HEK293 (cell line): Measurements from ENCODE around the gene TEF.

Source experiments
- CTCF ChIA-PET: fragments of 350-600 bp; formaldehyde crosslinking; extraction: SDS; loops from one replicate; lab custom pipeline; 2021; ENCODE audit warnings: antibody characterized with exemption; lab: Yijun Ruan, JAX
- POLR2A ChIA-PET: fragments of 300-600 bp; formaldehyde crosslinking; extraction: SDS; loops from one replicate; lab custom pipeline; 2020; ENCODE audit warnings: antibody characterized with exemption, inconsistent platforms; lab: Yijun Ruan, JAX
- H3K27ac ChIP-seq: fragments of 200-500 bp; sonication (Bioruptor generic); 2 replicates; pipeline ENCODE4 v1.5.1; 2014; ENCODE audit warnings: low read depth, low read length, control low read depth, inconsistent platforms; ENCODE audit errors: extremely low read depth
- H3K36me3 ChIP-seq, 2 experiments: fragments of 200-500 bp in 1 of 2; sonication (Bioruptor generic) in 1 of 2; 1 replicate in 1 of 2; 2 replicates in 1 of 2; pipeline ENCODE4 v1.5.1; 2014 to 2017; ENCODE audit warnings: inconsistent platforms in 2 of 2, low read length in 2 of 2; ENCODE audit not compliant: control insufficient read depth in 2 of 2, insufficient read depth in 1 of 2
- H3K4me1 ChIP-seq: fragments of 200-500 bp; sonication (Bioruptor generic); 2 replicates; pipeline ENCODE4 v1.5.1; 2014; ENCODE audit warnings: mild to moderate bottlenecking, low read length, inconsistent platforms; ENCODE audit not compliant: control insufficient read depth, insufficient read depth
- H3K4me3 ChIP-seq: 2 replicates; pipeline ENCODE4 v1.5.1; 2011; ENCODE audit warnings: low read depth, mild to moderate bottlenecking, control low read depth, low read length, moderate library complexity
- H3K9me3 ChIP-seq: fragments of 200-500 bp; sonication (Bioruptor generic); 2 replicates; pipeline ENCODE4 v1.5.1; 2014; ENCODE audit warnings: low read depth, low read length, inconsistent platforms; ENCODE audit not compliant: control insufficient read depth, insufficient read depth
- KLF7 ChIP-seq: fragments of 450-650 bp; formaldehyde crosslinking; IDR thresholded peaks from 2 replicates; pipeline ENCODE4 v1.5.1; 2016; ENCODE audit warnings: missing biosample characterization, missing genetic modification characterization, borderline replicate concordance
- KLF8 ChIP-seq: fragments of 450-650 bp; formaldehyde crosslinking; IDR thresholded peaks from 2 replicates; pipeline ENCODE4 v1.5.1; 2016; ENCODE audit warnings: missing biosample characterization, missing genetic modification characterization
- MZF1 ChIP-seq: fragments of 450-650 bp; formaldehyde crosslinking; IDR thresholded peaks from 2 replicates; pipeline ENCODE4 v1.5.1; 2017; ENCODE audit warnings: missing biosample characterization, missing genetic modification characterization, borderline replicate concordance
- SP7 ChIP-seq: fragments of 450-650 bp; formaldehyde crosslinking; IDR thresholded peaks from 2 replicates; pipeline ENCODE4 v1.5.1; 2016; ENCODE audit warnings: missing biosample characterization, missing genetic modification characterization
- WT1 ChIP-seq: fragments of 450-650 bp; formaldehyde crosslinking; IDR thresholded peaks from 2 replicates; pipeline ENCODE4 v1.5.1; 2016; ENCODE audit warnings: missing biosample characterization, missing genetic modification characterization
- ZEB2 ChIP-seq: fragments of 450-650 bp; formaldehyde crosslinking; IDR thresholded peaks from 2 replicates; pipeline ENCODE4 v1.5.1; 2016; ENCODE audit warnings: missing biosample characterization, missing genetic modification characterization
- ZFHX2 ChIP-seq: fragments of 450-650 bp; formaldehyde crosslinking; conservative IDR thresholded peaks from 2 replicates; pipeline ENCODE4 v1.5.1; 2016; ENCODE audit warnings: missing biosample characterization, missing genetic modification characterization
- ZNF133 ChIP-seq: fragments of 450-650 bp; formaldehyde crosslinking; IDR thresholded peaks from 2 replicates; pipeline ENCODE4 v1.5.1; 2016; ENCODE audit warnings: missing biosample characterization, missing genetic modification characterization
- ZNF146 ChIP-seq: fragments of 450-650 bp; formaldehyde crosslinking; IDR thresholded peaks from 2 replicates; pipeline ENCODE4 v1.5.1; 2016; ENCODE audit warnings: missing biosample characterization, missing genetic modification characterization
- ZNF24 ChIP-seq: fragments of 450-650 bp; formaldehyde crosslinking; IDR thresholded peaks from 2 replicates; pipeline ENCODE4 v1.5.1; 2016; ENCODE audit warnings: missing biosample characterization, missing genetic modification characterization
- ZNF341 ChIP-seq: fragments of 450-650 bp; formaldehyde crosslinking; IDR thresholded peaks from 2 replicates; pipeline ENCODE4; 2016; ENCODE audit warnings: low read depth, missing biosample characterization, missing genetic modification characterization
- ZNF350 ChIP-seq: fragments of 450-650 bp; formaldehyde crosslinking; IDR thresholded peaks from 2 replicates; pipeline ENCODE4 v1.5.0; 2017; ENCODE audit warnings: missing biosample characterization, mild to moderate bottlenecking, missing genetic modification characterization
- ZNF362 ChIP-seq: fragments of 450-650 bp; formaldehyde crosslinking; IDR thresholded peaks from 2 replicates; pipeline ENCODE4 v1.5.1; 2016; ENCODE audit warnings: missing biosample characterization, missing genetic modification characterization
- ZNF366 ChIP-seq: fragments of 450-650 bp; formaldehyde crosslinking; conservative IDR thresholded peaks from 2 replicates; pipeline ENCODE4 v1.5.1; 2016; ENCODE audit warnings: missing biosample characterization, missing genetic modification characterization
- ZNF426 ChIP-seq: fragments of 450-650 bp; formaldehyde crosslinking; IDR thresholded peaks from 2 replicates; pipeline ENCODE4 v1.5.1; 2017; ENCODE audit warnings: missing biosample characterization, missing genetic modification characterization, mild to moderate bottlenecking, inconsistent platforms, moderate library complexity
- ZNF48 ChIP-seq: fragments of 450-650 bp; formaldehyde crosslinking; IDR thresholded peaks from 2 replicates; pipeline ENCODE4 v1.5.1; 2016; ENCODE audit warnings: missing biosample characterization, missing genetic modification characterization
- ZNF518A ChIP-seq: fragments of 450-650 bp; formaldehyde crosslinking; conservative IDR thresholded peaks from 2 replicates; pipeline ENCODE4 v1.5.1; 2016; ENCODE audit warnings: low read depth, missing biosample characterization, missing genetic modification characterization
- ZNF549 ChIP-seq: fragments of 450-650 bp; IDR thresholded peaks from 2 replicates; pipeline ENCODE4 v1.5.1; 2018; ENCODE audit warnings: missing biosample characterization, missing genetic modification characterization, mild to moderate bottlenecking, inconsistent platforms, moderate library complexity
- ZNF624 ChIP-seq: fragments of 450-650 bp; formaldehyde crosslinking; IDR thresholded peaks from 2 replicates; pipeline ENCODE4 v1.5.1; 2017; ENCODE audit warnings: missing biosample characterization, missing genetic modification characterization
- ZNF629 ChIP-seq: fragments of 450-650 bp; formaldehyde crosslinking; IDR thresholded peaks from 2 replicates; pipeline ENCODE4 v1.5.1; 2017; ENCODE audit warnings: missing biosample characterization, missing genetic modification characterization
- ZNF654 ChIP-seq: fragments of 450-650 bp; formaldehyde crosslinking; IDR thresholded peaks from 2 replicates; pipeline ENCODE4 v1.5.1; 2016; ENCODE audit warnings: low read depth, missing biosample characterization, missing genetic modification characterization
- ZNF658 ChIP-seq: fragments of 450-650 bp; formaldehyde crosslinking; IDR thresholded peaks from 2 replicates; pipeline ENCODE4; 2016; ENCODE audit warnings: missing biosample characterization, missing genetic modification characterization
- ZNF701 ChIP-seq: fragments of 450-650 bp; formaldehyde crosslinking; IDR thresholded peaks from 2 replicates; pipeline ENCODE4 v1.5.1; 2016; ENCODE audit warnings: missing biosample characterization, missing genetic modification characterization
- ZNF791 ChIP-seq: fragments of 450-650 bp; formaldehyde crosslinking; IDR thresholded peaks from 2 replicates; pipeline ENCODE4 v1.5.1; 2016; ENCODE audit warnings: missing biosample characterization, missing genetic modification characterization
- ZXDB ChIP-seq: fragments of 450-650 bp; formaldehyde crosslinking; IDR thresholded peaks from 2 replicates; pipeline ENCODE4 v1.5.1; 2016; ENCODE audit warnings: missing biosample characterization, missing genetic modification characterization
- TF ChIP-seq, protein P1 (sequence below): fragments of 450-650 bp; formaldehyde crosslinking; IDR thresholded peaks from 2 replicates; pipeline ENCODE4 v1.5.1; 2016; ENCODE audit warnings: missing biosample characterization, missing genetic modification characterization
- TF ChIP-seq, protein P2 (sequence below): fragments of 450-650 bp; formaldehyde crosslinking; IDR thresholded peaks from 2 replicates; pipeline ENCODE4 v1.5.1; 2016; ENCODE audit warnings: missing biosample characterization, missing genetic modification characterization
- TF ChIP-seq, protein P3 (sequence below): fragments of 450-650 bp; formaldehyde crosslinking; IDR thresholded peaks from 2 replicates; pipeline ENCODE4 v1.5.1; 2016; ENCODE audit warnings: missing biosample characterization, missing genetic modification characterization
- TF ChIP-seq, protein P4 (sequence below): fragments of 450-650 bp; formaldehyde crosslinking; IDR thresholded peaks from 2 replicates; pipeline ENCODE4 v1.5.1; 2017; ENCODE audit warnings: missing biosample characterization, missing genetic modification characterization

The TEF gene

GRCh38 chr22:41380993-41381328 is 781 bp upstream of the TEF start:
- POLR2A ChIA-PET: interaction anchor here (0.6 to 3.0 kb wide), 25 partner anchors 10 to 429 kb away, joined by 3 to 52 read pairs (median 6); partner anchors contain the start of genes ACO2, DESI1, PHF5A and PMM1
- H3K27ac ChIP-seq: peak overlapping the region; percentile 75
- peaks cover 9% of the 10 kb centered on the region for H3K4me1 ChIP-seq
- H3K4me3 ChIP-seq: peak overlapping the region; percentile 43
- CTCF ChIA-PET: interaction anchor here (0.6 to 3.4 kb wide), 3 partner anchors 22 to 279 kb away, joined by 3 to 14 read pairs (median 4); no protein-coding TSS in a partner anchor
- H3K36me3 ChIP-seq: no peaks in the 10 kb centered on the region
- H3K9me3 ChIP-seq: no peaks in the 10 kb centered on the region
- TF ChIP-seq ZNF658 (tag by site-specific recombination): no peak
- no peak for TF ChIP-seq ZNF426 (tag by site-specific recombination)
- 0 out of 2 replicates have a peak, but pooled peaks have one; percentile 4 for TF ChIP-seq ZEB2
- TF ChIP-seq ZNF701 (tag by site-specific recombination): no peak
- TF ChIP-seq, protein P1, sequence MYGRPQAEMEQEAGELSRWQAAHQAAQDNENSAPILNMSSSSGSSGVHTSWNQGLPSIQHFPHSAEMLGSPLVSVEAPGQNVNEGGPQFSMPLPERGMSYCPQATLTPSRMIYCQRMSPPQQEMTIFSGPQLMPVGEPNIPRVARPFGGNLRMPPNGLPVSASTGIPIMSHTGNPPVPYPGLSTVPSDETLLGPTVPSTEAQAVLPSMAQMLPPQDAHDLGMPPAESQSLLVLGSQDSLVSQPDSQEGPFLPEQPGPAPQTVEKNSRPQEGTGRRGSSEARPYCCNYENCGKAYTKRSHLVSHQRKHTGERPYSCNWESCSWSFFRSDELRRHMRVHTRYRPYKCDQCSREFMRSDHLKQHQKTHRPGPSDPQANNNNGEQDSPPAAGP: 0 out of 2 replicates have a peak, but pooled peaks have one; percentile 43
- no peak for TF ChIP-seq MZF1
- peak; percentile 67 for TF ChIP-seq WT1 (tag by site-specific recombination)
- TF ChIP-seq ZNF629 (tag by site-specific recombination): 0 out of 2 replicates have a peak, but pooled peaks have one; percentile 19
- TF ChIP-seq ZNF366 (tag by site-specific recombination): 0 out of 2 replicates have a peak, but pooled peaks have one; percentile 21
- TF ChIP-seq ZNF549 (tag by site-specific recombination): no peak
- no peak for TF ChIP-seq ZNF133 (tag by site-specific recombination)
- TF ChIP-seq ZNF24 (tag by site-specific recombination): no peak
- TF ChIP-seq ZNF624: no peak
- TF ChIP-seq, protein P2, sequence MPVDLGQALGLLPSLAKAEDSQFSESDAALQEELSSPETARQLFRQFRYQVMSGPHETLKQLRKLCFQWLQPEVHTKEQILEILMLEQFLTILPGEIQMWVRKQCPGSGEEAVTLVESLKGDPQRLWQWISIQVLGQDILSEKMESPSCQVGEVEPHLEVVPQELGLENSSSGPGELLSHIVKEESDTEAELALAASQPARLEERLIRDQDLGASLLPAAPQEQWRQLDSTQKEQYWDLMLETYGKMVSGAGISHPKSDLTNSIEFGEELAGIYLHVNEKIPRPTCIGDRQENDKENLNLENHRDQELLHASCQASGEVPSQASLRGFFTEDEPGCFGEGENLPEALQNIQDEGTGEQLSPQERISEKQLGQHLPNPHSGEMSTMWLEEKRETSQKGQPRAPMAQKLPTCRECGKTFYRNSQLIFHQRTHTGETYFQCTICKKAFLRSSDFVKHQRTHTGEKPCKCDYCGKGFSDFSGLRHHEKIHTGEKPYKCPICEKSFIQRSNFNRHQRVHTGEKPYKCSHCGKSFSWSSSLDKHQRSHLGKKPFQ (tag by site-specific recombination): no peak
- TF ChIP-seq ZXDB (tag by site-specific recombination): no peak
- TF ChIP-seq SP7 (tag by site-specific recombination): peak; percentile 72; the same call in 1 of the 2 replicates
- peak; percentile 91 for TF ChIP-seq KLF8 (tag by site-specific recombination)
- TF ChIP-seq ZNF48 (tag by site-specific recombination): no peak
- TF ChIP-seq ZNF362: no peak
- 0 out of 2 replicates have a peak, but pooled peaks have one; percentile 19 for TF ChIP-seq ZNF146 (tag by site-specific recombination)
- no peak for TF ChIP-seq ZNF654 (tag by site-specific recombination)
- no peak for TF ChIP-seq ZNF791 (tag by site-specific recombination)
- TF ChIP-seq ZNF341 (tag by site-specific recombination): no peak
- no peak for TF ChIP-seq ZNF518A
- TF ChIP-seq, protein P3, sequence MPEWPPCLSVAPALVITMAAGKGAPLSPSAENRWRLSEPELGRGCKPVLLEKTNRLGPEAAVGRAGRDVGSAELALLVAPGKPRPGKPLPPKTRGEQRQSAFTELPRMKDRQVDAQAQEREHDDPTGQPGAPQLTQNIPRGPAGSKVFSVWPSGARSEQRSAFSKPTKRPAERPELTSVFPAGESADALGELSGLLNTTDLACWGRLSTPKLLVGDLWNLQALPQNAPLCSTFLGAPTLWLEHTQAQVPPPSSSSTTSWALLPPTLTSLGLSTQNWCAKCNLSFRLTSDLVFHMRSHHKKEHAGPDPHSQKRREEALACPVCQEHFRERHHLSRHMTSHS (tag by site-specific recombination): no peak
- TF ChIP-seq, protein P4, sequence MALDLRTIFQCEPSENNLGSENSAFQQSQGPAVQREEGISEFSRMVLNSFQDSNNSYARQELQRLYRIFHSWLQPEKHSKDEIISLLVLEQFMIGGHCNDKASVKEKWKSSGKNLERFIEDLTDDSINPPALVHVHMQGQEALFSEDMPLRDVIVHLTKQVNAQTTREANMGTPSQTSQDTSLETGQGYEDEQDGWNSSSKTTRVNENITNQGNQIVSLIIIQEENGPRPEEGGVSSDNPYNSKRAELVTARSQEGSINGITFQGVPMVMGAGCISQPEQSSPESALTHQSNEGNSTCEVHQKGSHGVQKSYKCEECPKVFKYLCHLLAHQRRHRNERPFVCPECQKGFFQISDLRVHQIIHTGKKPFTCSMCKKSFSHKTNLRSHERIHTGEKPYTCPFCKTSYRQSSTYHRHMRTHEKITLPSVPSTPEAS (tag by site-specific recombination): no peak
- no peak for TF ChIP-seq ZNF350 (tag by site-specific recombination)
- TF ChIP-seq ZFHX2: peak; percentile 89
- no peak for TF ChIP-seq KLF7 (tag by site-specific recombination)
